HUES64 (cell line): ENCODE measurements around the gene GRIP1.

Source experiments
- H3K27ac ChIP-seq: 2 replicates; pipeline ENCODE4 v1.7.0; 2013; ENCODE audit warnings: low read depth, low read length, inconsistent platforms
- H3K27me3 ChIP-seq: 2 replicates; pipeline ENCODE4 v1.6.1; 2013; ENCODE audit warnings: mild to moderate bottlenecking, low read length; ENCODE audit not compliant: insufficient read depth
- H3K36me3 ChIP-seq: 2 replicates; pipeline ENCODE4 v1.6.1; 2013; ENCODE audit warnings: mild to moderate bottlenecking, low read length; ENCODE audit not compliant: insufficient read depth
- H3K4me1 ChIP-seq: 2 replicates; pipeline ENCODE4 v1.6.1; 2013; ENCODE audit warnings: mild to moderate bottlenecking, low read length, moderate library complexity; ENCODE audit not compliant: insufficient read depth
- H3K4me3 ChIP-seq: 2 replicates; pipeline ENCODE4 v1.5.1; 2013; ENCODE audit warnings: mild to moderate bottlenecking, low read length, moderate library complexity
- H3K9ac ChIP-seq: 2 replicates; pipeline ENCODE4 v1.6.1; 2013; ENCODE audit warnings: mild to moderate bottlenecking, low read depth, low read length
- H3K9me3 ChIP-seq: 2 replicates; pipeline ENCODE4 v1.6.1; 2013; ENCODE audit warnings: low read depth, low read length; ENCODE audit not compliant: insufficient read depth
- WGBS: fragments of 150-250, 120-280 bp; methylation state at CpG from one replicate; pipeline ENCODE4 v1.1.7; 2013; ENCODE audit warnings: missing lambda C conversion rate; 5-methylcytosine and 5-hydroxymethylcytosine counted together

The GRIP1 gene

DNA sequence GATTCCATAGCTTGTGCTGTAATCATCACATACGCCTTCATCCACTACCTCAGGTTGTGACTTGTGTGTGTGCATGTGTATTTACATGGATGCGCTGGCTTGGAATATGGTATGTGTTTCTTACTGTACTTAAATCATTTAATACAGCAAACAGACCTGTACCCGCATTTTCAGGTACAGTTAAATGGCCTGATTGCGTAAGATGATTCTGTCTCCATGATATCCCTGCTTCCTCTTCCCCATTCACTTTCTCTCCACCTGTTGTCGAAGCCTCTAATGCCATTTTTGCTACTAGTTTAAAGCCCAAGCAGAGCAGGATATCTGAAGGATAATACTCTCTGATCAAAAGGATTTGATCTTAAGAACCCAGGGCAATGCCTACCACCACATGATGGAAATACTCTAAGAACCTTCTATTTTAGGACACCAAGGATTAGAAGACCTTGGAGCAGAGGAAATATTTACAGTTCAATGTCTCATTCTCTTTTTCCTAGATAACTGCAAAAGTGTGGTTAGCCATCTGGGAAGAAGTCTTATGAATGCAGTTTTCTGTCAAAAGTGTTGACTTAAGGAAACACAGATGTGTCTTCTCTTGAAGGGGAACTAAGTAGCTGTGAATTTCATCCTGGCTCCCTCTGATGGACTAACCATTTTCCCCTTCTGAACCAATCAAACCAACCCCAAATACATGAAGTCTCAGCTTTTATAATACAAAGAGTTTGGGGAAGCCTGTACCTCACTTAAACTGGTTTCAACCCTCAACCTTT is 297.9 kb downstream of the GRIP1 start:
- Histone ChIP-seq H3K4me3 (no peak overlapping the region), H3K27me3 (no peaks in the 10 kb centered on the region), H3K9ac (no peak overlapping the region), H3K9me3 (no peaks in the 10 kb centered on the region), H3K36me3 (no peaks in the 10 kb centered on the region), H3K27ac (no peak overlapping the region), H3K4me1 (no peaks in the 10 kb centered on the region)
- 97% methylated on average over 4 of the region's 5 CpGs for WGBS

DNA sequence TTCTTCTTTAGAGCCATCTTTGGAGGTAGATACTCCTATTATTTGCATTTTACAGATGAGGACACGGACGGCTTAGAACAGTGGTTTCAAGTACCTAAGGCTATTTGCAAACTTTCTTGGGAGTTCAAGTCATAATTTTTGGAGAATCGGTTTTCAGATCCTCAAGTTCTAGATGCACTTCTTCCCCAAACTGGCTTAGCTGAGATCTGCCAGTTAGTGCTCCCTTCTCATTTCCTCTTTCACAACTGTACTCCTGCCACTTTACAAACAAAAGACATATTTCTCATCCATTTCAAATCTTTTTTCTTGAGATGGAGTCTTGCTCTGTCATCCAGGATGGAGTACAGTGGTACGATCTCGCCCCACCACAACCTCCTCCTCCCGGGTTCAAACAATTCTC is 299.3 kb downstream of the GRIP1 start:
- no peaks in the 10 kb centered on the region for H3K4me1 ChIP-seq
- WGBS = 94% methylated on average over 6 of the region's 6 CpGs
- H3K4me3 ChIP-seq = no peak overlapping the region
- no peak overlapping the region for H3K9ac ChIP-seq
- H3K27me3 ChIP-seq = no peaks in the 10 kb centered on the region
- H3K36me3 ChIP-seq = no peaks in the 10 kb centered on the region
- H3K9me3 ChIP-seq = no peaks in the 10 kb centered on the region
- no peak overlapping the region for H3K27ac ChIP-seq

- H3K9ac ChIP-seq = no peak overlapping the region
- H3K27me3 ChIP-seq = no peaks in the 10 kb centered on the region
- no peak overlapping the region for H3K4me3 ChIP-seq
- no peaks in the 10 kb centered on the region for H3K4me1 ChIP-seq
- no peak overlapping the region for H3K27ac ChIP-seq
- no peaks in the 10 kb centered on the region for H3K36me3 ChIP-seq
- WGBS = 94% methylated on average over 1 of the region's 1 CpG
- H3K9me3 ChIP-seq = no peaks in the 10 kb centered on the region
Observed at GRCh38 chr12:66375560-66375959, 303.3 kb downstream of the GRIP1 start.

DNA sequence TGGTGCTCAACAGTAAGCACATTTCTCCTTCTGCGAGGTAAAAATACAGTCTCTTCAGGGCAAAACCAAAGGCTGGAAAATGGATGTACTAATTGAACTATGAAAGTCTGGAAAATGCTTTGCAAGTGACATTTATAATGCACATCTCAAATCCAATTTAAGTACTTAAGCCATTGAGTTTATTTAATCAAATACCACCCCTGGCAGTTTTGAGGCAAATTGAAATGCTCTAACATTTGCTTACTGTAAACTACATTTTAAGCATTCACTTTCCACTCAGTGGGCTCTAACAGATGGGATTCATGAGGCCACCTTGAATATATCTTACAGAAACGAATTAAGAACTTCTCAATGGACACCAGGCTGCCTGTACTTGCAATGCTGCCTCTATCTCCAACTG is 306.9 kb downstream of the GRIP1 start:
- no peak overlapping the region for H3K4me3 ChIP-seq
- H3K27me3 ChIP-seq = no peaks in the 10 kb centered on the region
- no peaks in the 10 kb centered on the region for H3K4me1 ChIP-seq
- no peak overlapping the region for H3K9ac ChIP-seq
- H3K27ac ChIP-seq = no peak overlapping the region
- H3K36me3 ChIP-seq = no peaks in the 10 kb centered on the region
- H3K9me3 ChIP-seq = no peaks in the 10 kb centered on the region
- WGBS = 95% methylated on average over 2 of the region's 2 CpGs

DNA sequence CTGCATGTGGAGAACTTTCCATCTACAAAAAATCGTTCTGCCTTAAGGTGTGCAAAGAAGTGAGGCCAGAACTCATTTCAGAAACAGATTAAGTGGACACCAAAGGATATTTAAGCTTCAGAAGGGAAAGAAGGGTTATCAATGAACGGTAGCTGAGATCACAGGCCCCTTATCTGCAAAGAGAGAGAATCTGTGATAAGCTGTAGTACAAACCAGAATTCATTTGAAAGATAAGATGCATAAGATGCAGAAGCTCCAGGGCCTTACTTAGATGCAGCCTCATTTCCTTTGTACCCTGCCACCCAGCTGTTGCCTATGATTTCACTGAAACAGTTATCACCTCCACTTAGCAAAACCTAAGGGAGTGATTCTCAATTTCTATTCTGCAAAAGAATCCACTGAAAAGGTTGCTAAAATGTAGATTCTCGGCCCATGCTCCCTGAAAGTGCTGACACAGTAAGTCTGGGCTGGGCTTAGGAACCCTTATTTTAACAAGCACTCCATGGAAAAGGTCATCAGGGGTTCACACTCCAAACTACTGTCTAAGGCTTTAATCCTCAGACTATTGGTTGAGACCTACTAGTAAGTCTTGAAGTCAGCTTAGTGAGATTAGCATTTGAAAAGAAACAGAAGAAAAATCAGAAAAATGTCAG is 311.7 kb downstream of the GRIP1 start:
- Histone ChIP-seq H3K9me3 (no peaks in the 10 kb centered on the region), H3K4me1 (no peaks in the 10 kb centered on the region), H3K9ac (no peak overlapping the region), H3K4me3 (no peak overlapping the region), H3K36me3 (no peaks in the 10 kb centered on the region), H3K27ac (no peak overlapping the region), H3K27me3 (no peaks in the 10 kb centered on the region)
- WGBS = 79% methylated on average over 3 of the region's 3 CpGs

DNA sequence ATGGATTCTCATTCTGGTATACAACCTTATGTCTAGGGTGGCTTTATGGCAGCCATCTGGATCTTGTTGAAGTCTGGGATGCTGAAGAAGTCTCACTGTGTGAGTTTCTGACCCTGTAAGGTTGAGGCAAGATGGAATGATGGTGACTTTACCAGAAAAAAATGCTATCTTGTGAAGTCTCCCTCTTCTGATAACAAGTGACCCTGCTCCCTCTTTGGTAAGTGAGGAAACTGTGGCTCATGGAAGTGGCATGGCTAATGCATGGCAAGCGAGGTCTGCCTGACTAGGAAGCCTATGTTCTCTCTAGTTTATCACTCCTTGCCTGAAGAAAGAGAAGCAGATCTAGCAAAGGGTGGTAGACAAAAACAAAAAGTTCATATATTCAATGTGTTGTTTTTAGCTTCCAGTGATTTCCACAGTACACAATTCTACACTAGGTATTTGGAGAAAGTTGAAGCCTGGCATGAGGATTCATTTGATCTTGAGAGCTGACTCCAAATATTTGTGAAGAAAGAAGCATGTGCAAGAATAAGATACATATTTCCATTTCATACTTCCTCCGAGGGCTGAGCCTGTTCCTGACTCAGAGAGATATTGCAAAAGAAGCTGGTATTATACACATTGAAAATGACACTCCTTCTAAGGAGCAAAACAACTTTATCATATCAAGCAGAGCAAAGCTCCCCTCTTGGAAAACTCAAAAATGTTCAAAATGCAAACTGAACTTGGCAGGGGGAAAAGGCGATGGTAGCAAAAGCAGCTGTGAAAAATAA is 313.0 kb downstream of the GRIP1 start:
- no peaks in the 10 kb centered on the region for H3K4me1 ChIP-seq
- 84% methylated on average over 3 of the region's 3 CpGs for WGBS
- H3K9me3 ChIP-seq = no peaks in the 10 kb centered on the region
- no peak overlapping the region for H3K27ac ChIP-seq
- H3K27me3 ChIP-seq = no peaks in the 10 kb centered on the region
- no peak overlapping the region for H3K4me3 ChIP-seq
- H3K36me3 ChIP-seq = no peaks in the 10 kb centered on the region
- no peak overlapping the region for H3K9ac ChIP-seq

- no peaks in the 10 kb centered on the region for H3K9me3 ChIP-seq
- no peak overlapping the region for H3K9ac ChIP-seq
- H3K27me3 ChIP-seq = no peaks in the 10 kb centered on the region
- H3K4me3 ChIP-seq = no peak overlapping the region
- no peak overlapping the region for H3K27ac ChIP-seq
- peaks cover 5% of the 10 kb centered on the region; the same call in 1 of the 2 replicates for H3K4me1 ChIP-seq
- no peaks in the 10 kb centered on the region for H3K36me3 ChIP-seq
- 96% methylated on average over 4 of the region's 4 CpGs for WGBS
Observed at GRCh38 chr12:66361703-66362102, 317.2 kb downstream of the GRIP1 start.

- Histone ChIP-seq H3K9ac (no peak overlapping the region), H3K27me3 (no peaks in the 10 kb centered on the region), H3K4me3 (no peak overlapping the region), H3K9me3 (no peaks in the 10 kb centered on the region), H3K36me3 (no peaks in the 10 kb centered on the region), H3K4me1 (peaks cover 5% of the 10 kb centered on the region; the same call in 1 of the 2 replicates), H3K27ac (no peak overlapping the region)
Observed at GRCh38 chr12:66359300-66359699, 319.6 kb downstream of the GRIP1 start.

DNA sequence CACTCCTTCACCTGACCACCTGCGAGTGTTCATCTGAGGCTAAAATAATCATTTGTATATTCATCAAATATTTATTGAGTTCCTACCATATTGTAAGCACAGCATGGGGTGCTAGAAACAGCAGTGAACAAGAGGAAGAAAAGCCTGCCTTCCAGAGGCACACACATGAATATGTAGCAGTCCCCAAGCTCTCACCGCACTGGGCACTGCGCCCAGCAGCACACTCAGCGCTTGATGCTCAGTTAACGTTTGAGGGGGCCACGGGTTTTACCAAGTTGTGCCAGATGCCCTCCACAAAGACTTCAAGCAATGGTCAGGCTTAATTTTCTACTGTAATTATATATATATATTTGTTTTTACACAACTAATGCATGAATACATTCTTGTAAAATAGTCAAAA is 324.6 kb downstream of the GRIP1 start:
- Histone ChIP-seq H3K27ac (no peak overlapping the region), H3K9me3 (no peaks in the 10 kb centered on the region), H3K4me1 (peaks cover 5% of the 10 kb centered on the region; the same call in 1 of the 2 replicates), H3K36me3 (no peaks in the 10 kb centered on the region), H3K4me3 (no peak overlapping the region), H3K27me3 (no peaks in the 10 kb centered on the region), H3K9ac (no peak overlapping the region)
- WGBS = 97% methylated on average over 5 of the region's 6 CpGs

DNA sequence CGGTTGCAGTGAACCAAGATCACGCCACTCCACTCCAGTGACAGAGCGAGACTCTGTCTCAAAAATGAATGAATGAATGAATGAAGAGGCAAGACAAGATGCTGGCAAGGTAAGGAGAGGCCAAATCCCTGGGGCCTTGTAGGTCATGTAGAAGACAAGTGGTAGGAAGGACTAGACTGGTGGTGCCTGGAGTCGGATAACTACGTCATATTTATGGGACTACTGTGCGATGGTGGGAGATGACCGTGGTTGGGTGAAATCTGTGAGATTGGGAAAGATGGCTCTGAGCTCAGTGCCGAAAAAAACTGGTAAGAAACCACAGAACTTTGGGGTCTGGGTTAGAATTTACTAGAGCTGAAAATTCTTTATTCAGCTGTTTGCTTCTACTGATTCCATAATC is 326.0 kb downstream of the GRIP1 start:
- H3K4me3 ChIP-seq = no peak overlapping the region
- no peaks in the 10 kb centered on the region for H3K27me3 ChIP-seq
- peaks cover 5% of the 10 kb centered on the region; the same call in 1 of the 2 replicates for H3K4me1 ChIP-seq
- 96% methylated on average over 8 of the region's 8 CpGs for WGBS
- H3K9ac ChIP-seq = no peak overlapping the region
- H3K9me3 ChIP-seq = no peaks in the 10 kb centered on the region
- H3K27ac ChIP-seq = no peak overlapping the region
- H3K36me3 ChIP-seq = no peaks in the 10 kb centered on the region

GRCh38 chr12:66352197-66352596 is 326.7 kb downstream of the GRIP1 start:
- no peak overlapping the region for H3K4me3 ChIP-seq
- peaks cover 1% of the 10 kb centered on the region; the same call in 1 of the 2 replicates for H3K4me1 ChIP-seq
- WGBS = 61% methylated on average over 9 of the region's 9 CpGs
- H3K9me3 ChIP-seq = no peaks in the 10 kb centered on the region
- H3K27ac ChIP-seq = no peak overlapping the region
- no peaks in the 10 kb centered on the region for H3K27me3 ChIP-seq
- H3K9ac ChIP-seq = no peak overlapping the region
- no peaks in the 10 kb centered on the region for H3K36me3 ChIP-seq
